Neural cell (in vitro differentiated cells): Measurements from ENCODE around the gene OSBPL9. TPM values are rescaled to one million over a fixed set of nuclear protein-coding genes. Genes with fewer than 3 reads are reported as not detected.

ENCODE experiments used
- H2AFZ ChIP-seq: fragments of 200-600, 300-800 bp; sonication (generic), shearing (Covaris generic); 2 replicates; pipeline ENCODE4 v1.6.0; 2014; ENCODE audit warnings: low read depth, mild to moderate bottlenecking, antibody characterized with exemption, low read length, moderate library complexity
- H3F3A ChIP-seq: fragments of 200-600 bp; shearing (Covaris generic); 2 replicates; pipeline ENCODE4 v1.6.1; 2016; ENCODE audit warnings: mild to moderate bottlenecking, moderate library complexity, mixed read lengths, antibody characterized with exemption, low read length; ENCODE audit not compliant: insufficient read depth, poor library complexity, severe bottlenecking
- H3K27ac ChIP-seq: fragments of 200-600, 300-800 bp; sonication (generic), shearing (Covaris generic); 2 replicates; pipeline ENCODE4 v1.5.1; 2014; ENCODE audit warnings: mild to moderate bottlenecking, low read length, moderate library complexity
- H3K27me3 ChIP-seq: fragments of 300-800, 200-600 bp; sonication (generic), shearing (Covaris generic); 2 replicates; pipeline ENCODE4 v1.6.0; 2014; ENCODE audit warnings: mild to moderate bottlenecking, low read depth, low read length, moderate library complexity; ENCODE audit not compliant: insufficient read depth
- H3K36me3 ChIP-seq: fragments of 300-800, 200-600 bp; sonication (generic), shearing (Covaris generic); 2 replicates; pipeline ENCODE4 v1.5.1; 2014; ENCODE audit warnings: mild to moderate bottlenecking, antibody characterized with exemption, low read length, moderate library complexity; ENCODE audit not compliant: insufficient read depth
- H3K4me2 ChIP-seq: fragments of 300-800, 200-600 bp; sonication (generic), shearing (Covaris generic); 2 replicates; pipeline ENCODE4 v1.6.0; 2014; ENCODE audit warnings: mild to moderate bottlenecking, low read length
- H3K4me3 ChIP-seq: fragments of 300-800, 200-600 bp; sonication (generic), shearing (Covaris generic); 2 replicates; pipeline ENCODE4 v1.5.1; 2014; ENCODE audit warnings: mild to moderate bottlenecking, low read length, moderate library complexity
- H3K79me2 ChIP-seq: fragments of 200-600 bp; shearing (Covaris generic); replicated peaks from 2 replicates; pipeline ENCODE4 v1.6.0; 2014; ENCODE audit warnings: mild to moderate bottlenecking, low read length, moderate library complexity; ENCODE audit not compliant: insufficient read depth
- H3K9ac ChIP-seq: fragments of 300-800, 200-600 bp; sonication (generic), shearing (Covaris generic); 2 replicates; pipeline ENCODE4 v1.6.1; 2016; ENCODE audit warnings: mild to moderate bottlenecking, low read length, mixed read lengths
- H3K9me2 ChIP-seq: fragments of 200-600 bp; shearing (Covaris generic); 2 replicates; pipeline ENCODE4 v1.6.1; 2016; ENCODE audit warnings: mild to moderate bottlenecking, low read length, mixed read lengths; ENCODE audit not compliant: insufficient read depth
- H3K9me3 ChIP-seq: fragments of 200-600, 300-800 bp; sonication (generic), shearing (Covaris generic); 2 replicates; pipeline ENCODE4 v1.6.1; 2016; ENCODE audit warnings: mild to moderate bottlenecking, mixed run types, low read length, moderate library complexity, mixed read lengths
- H4K20me1 ChIP-seq: fragments of 200-600 bp; shearing (Covaris generic); 2 replicates; pipeline ENCODE4 v1.6.1; 2016; ENCODE audit warnings: mild to moderate bottlenecking, mixed run types; ENCODE audit not compliant: insufficient read depth
- CTCF ChIP-seq: fragments of 450-650 bp; IDR thresholded peaks from 2 replicates; pipeline ENCODE4 v1.5.1; 2014; ENCODE audit warnings: antibody characterized with exemption, mild to moderate bottlenecking, moderate library complexity; ENCODE audit not compliant: poor library complexity, severe bottlenecking
- EP300 ChIP-seq: fragments of 450-650 bp; conservative IDR thresholded peaks from 2 replicates; pipeline ENCODE4 v1.6.1; 2014; ENCODE audit warnings: antibody characterized with exemption, mild to moderate bottlenecking, moderate library complexity; ENCODE audit not compliant: poor library complexity, severe bottlenecking
- EZH2 ChIP-seq: fragments of 200-600, 300-800 bp; shearing (Covaris generic), sonication (generic); IDR thresholded peaks from 2 replicates; pipeline ENCODE4 v1.6.1; 2014; ENCODE audit warnings: antibody characterized with exemption, low read length, borderline replicate concordance, mild to moderate bottlenecking; ENCODE audit not compliant: insufficient read depth, poor library complexity, severe bottlenecking
- MXI1 ChIP-seq: fragments of 450-650 bp; conservative IDR thresholded peaks from 2 replicates; pipeline ENCODE4 v1.6.1; 2014; ENCODE audit warnings: antibody characterized with exemption, mild to moderate bottlenecking; ENCODE audit not compliant: poor library complexity, severe bottlenecking
- POLR2AphosphoS5 ChIP-seq: IDR thresholded peaks from 2 replicates; pipeline ENCODE4 v1.6.1; 2012
- RAD21 ChIP-seq: fragments of 450-650 bp; conservative IDR thresholded peaks from 2 replicates; pipeline ENCODE4 v1.6.1; 2014; ENCODE audit warnings: antibody characterized with exemption, mild to moderate bottlenecking, moderate library complexity
- SMC3 ChIP-seq: fragments of 450-650 bp; conservative IDR thresholded peaks from 2 replicates; pipeline ENCODE4 v1.6.1; 2014; ENCODE audit warnings: antibody characterized with exemption, mild to moderate bottlenecking, moderate library complexity; ENCODE audit not compliant: poor library complexity
- TAF1 ChIP-seq: IDR thresholded peaks from 2 replicates; pipeline ENCODE4 v1.6.1; 2012; ENCODE audit warnings: low read depth
- polyA plus RNA-seq: library from polyadenylated mRNA; depleted of rRNA; stranded (reverse); fragments of >200 nt; gene quantifications from 2 replicates; pipeline ENCODE4 v1.2.3, GENCODE V29; 2014
- TF ChIP-seq, protein P1 (sequence below): IDR thresholded peaks from 2 replicates; pipeline ENCODE4 v1.6.1; 2012; ENCODE audit warnings: borderline replicate concordance

OSBPL9 gene
- polyA plus RNA-seq, 1 donor from 2014 or later = 117 TPM

GRCh38 chr1:51715369-51715768 lies 98.5 kb downstream of the OSBPL9 start:
- H3K27ac ChIP-seq = no peak overlapping the region
- H3K9ac ChIP-seq = no peak overlapping the region
- H3F3A ChIP-seq = no peaks in the 10 kb centered on the region
- H4K20me1 ChIP-seq = no peaks in the 10 kb centered on the region
- H3K36me3 ChIP-seq = no peaks in the 10 kb centered on the region
- no peaks in the 10 kb centered on the region for H3K9me2 ChIP-seq
- no peak overlapping the region for H2AFZ ChIP-seq
- no peak overlapping the region for H3K4me2 ChIP-seq
- no peak for TF ChIP-seq RAD21
- no peak for TF ChIP-seq POLR2AphosphoS5
- no peak for TF ChIP-seq SMC3
- no peak for TF ChIP-seq MXI1
- no peak for TF ChIP-seq EZH2
- TF ChIP-seq EP300 = no peak
- TF ChIP-seq, protein P1, sequence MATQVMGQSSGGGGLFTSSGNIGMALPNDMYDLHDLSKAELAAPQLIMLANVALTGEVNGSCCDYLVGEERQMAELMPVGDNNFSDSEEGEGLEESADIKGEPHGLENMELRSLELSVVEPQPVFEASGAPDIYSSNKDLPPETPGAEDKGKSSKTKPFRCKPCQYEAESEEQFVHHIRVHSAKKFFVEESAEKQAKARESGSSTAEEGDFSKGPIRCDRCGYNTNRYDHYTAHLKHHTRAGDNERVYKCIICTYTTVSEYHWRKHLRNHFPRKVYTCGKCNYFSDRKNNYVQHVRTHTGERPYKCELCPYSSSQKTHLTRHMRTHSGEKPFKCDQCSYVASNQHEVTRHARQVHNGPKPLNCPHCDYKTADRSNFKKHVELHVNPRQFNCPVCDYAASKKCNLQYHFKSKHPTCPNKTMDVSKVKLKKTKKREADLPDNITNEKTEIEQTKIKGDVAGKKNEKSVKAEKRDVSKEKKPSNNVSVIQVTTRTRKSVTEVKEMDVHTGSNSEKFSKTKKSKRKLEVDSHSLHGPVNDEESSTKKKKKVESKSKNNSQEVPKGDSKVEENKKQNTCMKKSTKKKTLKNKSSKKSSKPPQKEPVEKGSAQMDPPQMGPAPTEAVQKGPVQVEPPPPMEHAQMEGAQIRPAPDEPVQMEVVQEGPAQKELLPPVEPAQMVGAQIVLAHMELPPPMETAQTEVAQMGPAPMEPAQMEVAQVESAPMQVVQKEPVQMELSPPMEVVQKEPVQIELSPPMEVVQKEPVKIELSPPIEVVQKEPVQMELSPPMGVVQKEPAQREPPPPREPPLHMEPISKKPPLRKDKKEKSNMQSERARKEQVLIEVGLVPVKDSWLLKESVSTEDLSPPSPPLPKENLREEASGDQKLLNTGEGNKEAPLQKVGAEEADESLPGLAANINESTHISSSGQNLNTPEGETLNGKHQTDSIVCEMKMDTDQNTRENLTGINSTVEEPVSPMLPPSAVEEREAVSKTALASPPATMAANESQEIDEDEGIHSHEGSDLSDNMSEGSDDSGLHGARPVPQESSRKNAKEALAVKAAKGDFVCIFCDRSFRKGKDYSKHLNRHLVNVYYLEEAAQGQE = no peak
- TF ChIP-seq TAF1 = no peak
- no peak for TF ChIP-seq CTCF
- H3K9me3 ChIP-seq = no peaks in the 10 kb centered on the region
- H3K4me3 ChIP-seq = no peak overlapping the region
- no peaks in the 10 kb centered on the region for H3K79me2 ChIP-seq
- H3K27me3 ChIP-seq = no peaks in the 10 kb centered on the region

GRCh38 chr1:51716746-51717145 lies 99.9 kb downstream of the OSBPL9 start:
- no peaks in the 10 kb centered on the region for H4K20me1 ChIP-seq
- TF ChIP-seq POLR2AphosphoS5 = no peak
- no peak for TF ChIP-seq SMC3
- no peak for TF ChIP-seq EP300
- H3K36me3 ChIP-seq = no peaks in the 10 kb centered on the region
- no peak overlapping the region for H3K9ac ChIP-seq
- no peaks in the 10 kb centered on the region for H3K9me2 ChIP-seq
- no peak overlapping the region for H2AFZ ChIP-seq
- H3K27me3 ChIP-seq = no peaks in the 10 kb centered on the region
- H3K79me2 ChIP-seq = no peaks in the 10 kb centered on the region
- H3K4me2 ChIP-seq = no peak overlapping the region
- no peaks in the 10 kb centered on the region for H3K9me3 ChIP-seq
- H3F3A ChIP-seq = no peaks in the 10 kb centered on the region
- no peak overlapping the region for H3K4me3 ChIP-seq
- H3K27ac ChIP-seq = no peak overlapping the region

DNA sequence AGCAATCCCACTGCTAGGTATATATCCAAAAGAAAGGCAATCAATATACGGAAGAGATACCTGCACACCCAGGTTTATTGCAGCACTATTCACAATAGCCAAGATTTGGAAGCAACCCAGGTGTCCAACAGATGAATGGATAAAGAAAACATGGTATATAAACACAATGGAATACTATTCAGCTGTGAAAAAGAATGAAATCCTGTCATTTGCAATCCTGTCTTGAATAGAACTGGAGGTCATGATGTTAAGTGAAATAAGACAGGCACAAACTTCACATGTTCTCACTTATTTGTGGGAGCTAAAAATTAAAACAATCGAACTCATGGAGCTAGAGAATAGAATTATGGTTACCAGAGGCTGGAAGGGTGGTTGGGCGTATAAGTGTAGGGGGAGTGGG lies 101.0 kb downstream of the OSBPL9 start:
- Histone ChIP-seq H3K9me2 (no peaks in the 10 kb centered on the region), H4K20me1 (no peaks in the 10 kb centered on the region), H3K9ac (no peak overlapping the region), H3K4me2 (no peak overlapping the region), H3K27ac (no peak overlapping the region), H3K27me3 (no peaks in the 10 kb centered on the region), H2AFZ (no peak overlapping the region), H3F3A (no peaks in the 10 kb centered on the region), H3K9me3 (no peaks in the 10 kb centered on the region), H3K36me3 (no peaks in the 10 kb centered on the region), H3K79me2 (no peaks in the 10 kb centered on the region), H3K4me3 (no peak overlapping the region)
- no peak for TF ChIP-seq MXI1
- TF ChIP-seq EZH2 = no peak
- no peak for TF ChIP-seq POLR2AphosphoS5
- TF ChIP-seq TAF1 = no peak
- TF ChIP-seq RAD21 = no peak
- no peak for TF ChIP-seq CTCF
- no peak for TF ChIP-seq EP300
- no peak for TF ChIP-seq SMC3
- TF ChIP-seq, protein P1 = no peak
